K562 (cell line): Measurements from ENCODE around the gene MYL3. TPM values are rescaled to one million over a fixed set of nuclear protein-coding genes. Genes with fewer than 3 reads are reported as not detected.

ENCODE experiments used
- ATAC-seq: fragments of 200-7000 bp; cut with Tn5 transposase; 3 replicates; pipeline ENCODE4 v1.9.1; 2020; ENCODE audit warnings: moderate library complexity
- BruUV-seq: library from RNA; stranded (reverse); fragments of 400-500 nt; replicated peaks from 2 replicates; lab custom pipeline; 2021; lab: Mats Ljungman, UMichigan
- CTCF ChIA-PET: fragments of 300-600 bp; formaldehyde crosslinking; extraction: SDS; loops from one replicate; lab custom pipeline; 2021; ENCODE audit warnings: low intra/inter-chr PET ratio; lab: Yijun Ruan, JAX
- POLR2A ChIA-PET: fragments of 300-600, 350-650 bp; sonication (Branson Sonifier 250); formaldehyde crosslinking; extraction: SDS; loops from one replicate; lab custom pipeline; 2021; ENCODE audit warnings: antibody characterized with exemption, inconsistent platforms; lab: Yijun Ruan, JAX
- DNase-seq, 4 experiments: peaks; one replicate each; pipeline versions ENCODE4 v3.0.0 to v3.0.0-alpha.2; 2011 to 2018; ENCODE audit warnings: low spot score in 3 of 4, mixed read lengths in 3 of 4; ENCODE audit errors: extremely low read depth in 1 of 4
- FAIRE-seq: peaks from 2 replicates; lab custom pipeline; 2011; peaks lifted over from hg19 to GRCh38; lab: Jason Lieb, UNC
- H2AFZ ChIP-seq: 2 replicates; pipeline ENCODE4 v1.6.0; 2011; ENCODE audit warnings: low read depth, low read length, control low read depth, inconsistent platforms
- H3K27ac ChIP-seq: fragments of 200-600 bp; 3 replicates; pipeline ENCODE4 v1.8.0; 2011; ENCODE audit warnings: low read depth, mild to moderate bottlenecking, control low read depth, inconsistent platforms, low read length, moderate library complexity, mixed read lengths; ENCODE audit errors: extremely low read depth
- H3K27me3 ChIP-seq, 2 experiments: fragments of 300-600 bp in 1 of 2; 2 replicates in 1 of 2; 3 replicates in 1 of 2; pipeline versions ENCODE4 v1.6.0 to v1.8.0; 2011; ENCODE audit warnings: inconsistent platforms in 2 of 2, low read length in 2 of 2, mild to moderate bottlenecking in 1 of 2, mixed read lengths in 1 of 2, moderate library complexity in 1 of 2; ENCODE audit not compliant: control insufficient read depth in 2 of 2, insufficient read depth in 2 of 2
- H3K36me3 ChIP-seq: fragments of 300-600 bp; 3 replicates; pipeline ENCODE4 v1.8.0; 2011; ENCODE audit warnings: mild to moderate bottlenecking, low read length, inconsistent platforms; ENCODE audit not compliant: control insufficient read depth, insufficient read depth
- H3K4me1 ChIP-seq, 2 experiments: fragments of 200-600 bp in 1 of 2; replicated peaks in 1 of 2; 2 replicates in 1 of 2; 3 replicates in 1 of 2; pipeline versions ENCODE4 v1.5.1 to v1.8.0; 2011; ENCODE audit warnings: inconsistent platforms in 2 of 2, low read length in 2 of 2, mild to moderate bottlenecking in 1 of 2, mixed read lengths in 1 of 2, moderate library complexity in 1 of 2; ENCODE audit not compliant: control insufficient read depth in 2 of 2, insufficient read depth in 2 of 2
- H3K4me2 ChIP-seq: 2 replicates; pipeline ENCODE4 v1.6.1; 2011; ENCODE audit warnings: low read length, control low read depth, inconsistent platforms, mixed read lengths; ENCODE audit not compliant: insufficient read depth
- H3K4me3 ChIP-seq: fragments of 200-600 bp; sonication (generic), shearing (Covaris generic); 2 replicates; pipeline ENCODE4 v1.5.1; 2016; ENCODE audit warnings: control low read depth, inconsistent platforms
- H3K79me2 ChIP-seq: fragments of 200-600 bp; 3 replicates; pipeline ENCODE4 v1.8.0; 2011; ENCODE audit warnings: low read length, inconsistent platforms; ENCODE audit not compliant: control insufficient read depth, insufficient read depth
- H3K9ac ChIP-seq, 2 experiments: 2 replicates each; pipeline versions ENCODE4 v1.6.0 to v1.6.1; 2011; ENCODE audit warnings: low read depth in 2 of 2, low read length in 2 of 2, control low read depth in 1 of 2, inconsistent platforms in 1 of 2, mild to moderate bottlenecking in 1 of 2, mixed read lengths in 1 of 2; ENCODE audit not compliant: insufficient read depth in 1 of 2
- H3K9me1 ChIP-seq: one replicate; pipeline ENCODE4 v1.6.0; 2011; ENCODE audit warnings: inconsistent platforms, mild to moderate bottlenecking, low read length, moderate library complexity; ENCODE audit not compliant: control insufficient read depth, insufficient read depth
- H3K9me3 ChIP-seq: replicated peaks from 2 replicates; pipeline ENCODE4 v1.5.1; 2011; ENCODE audit warnings: low read depth, low read length, inconsistent platforms; ENCODE audit not compliant: control insufficient read depth, insufficient read depth
- H4K20me1 ChIP-seq: replicated peaks from 2 replicates; pipeline ENCODE4 v1.6.1; 2011; ENCODE audit warnings: low read length, inconsistent platforms, mixed read lengths; ENCODE audit not compliant: control insufficient read depth, insufficient read depth
- ARNT ChIP-seq, 2 experiments: fragments of 450-650 bp; IDR thresholded peaks; 2 replicates each; pipeline ENCODE4 v1.6.1; 2016; ENCODE audit warnings: mild to moderate bottlenecking in 1 of 2
- BRD9 ChIP-seq: fragments of 450-650 bp; IDR thresholded peaks from 2 replicates; pipeline ENCODE4 v1.6.1; 2018; ENCODE audit warnings: low read depth; ENCODE audit not compliant: partially characterized antibody
- FOXJ3 ChIP-seq: sonication (generic); formaldehyde crosslinking; IDR thresholded peaks from 2 replicates; pipeline ENCODE4 v1.4.0; 2020; ENCODE audit warnings: mild to moderate bottlenecking, missing genetic modification reagents
- NR2F6 ChIP-seq: fragments of 450-650 bp; formaldehyde crosslinking; IDR thresholded peaks from 2 replicates; pipeline ENCODE4 v1.4.0; 2020; ENCODE audit warnings: mild to moderate bottlenecking
- PKNOX1 ChIP-seq: fragments of 450-650 bp; IDR thresholded peaks from 2 replicates; pipeline ENCODE4 v1.6.1; 2016
- RAD51 ChIP-seq: fragments of 450-650 bp; IDR thresholded peaks from 2 replicates; pipeline ENCODE4 v1.7.1; 2016; ENCODE audit warnings: low read depth, mild to moderate bottlenecking, borderline replicate concordance
- RREB1 ChIP-seq: fragments of 250-450 bp; sonication (Bioruptor Pico); IDR thresholded peaks from 2 replicates; pipeline ENCODE4 v1.4.0; 2020
- TSC22D4 ChIP-seq: fragments of 450-650 bp; IDR thresholded peaks from 2 replicates; pipeline ENCODE4 v1.6.1; 2016; ENCODE audit warnings: missing genetic modification characterization, missing biosample characterization, control low read depth
- WGBS: fragments of 100-300 bp; shearing (Covaris generic); methylation state at CpG from one replicate; pipeline ENCODE4 v1.1.6; 2016; ENCODE audit warnings: low coverage, mixed read lengths; ENCODE audit not compliant: insufficient coverage; ENCODE audit errors: missing lambda C conversion rate; 5-methylcytosine and 5-hydroxymethylcytosine counted together
- in situ Hi-C: fragments of 300-500 bp; cut with MboI; formaldehyde crosslinking; loops from 4 replicates; pipeline ENCODE4 v1.15.0; 2018; ENCODE audit warnings: inconsistent platforms, mixed read lengths
- intact Hi-C: fragments of 100-400 bp; cut with micrococcal nuclease; formaldehyde crosslinking; loops from 2 replicates; pipeline ENCODE4 v1.14.2; 2022
- polyA plus RNA-seq, 8 experiments: library from polyadenylated mRNA; depleted of rRNA in 4 of 8; stranded (reverse) in 5 of 8; unstranded in 3 of 8; fragments of >200 nt; fragmentation: Nextera tagmentation in 2 of 8; fragmentation: Illumina TruSeq in 1 of 8; extraction: Ambion mirVana in 2 of 8; extraction: Trizol in 1 of 8; gene quantifications; 2 replicates each; pipeline versions ENCODE4 v1.2.1 to v1.2.3, GENCODE V29; 2011 to 2014; ENCODE audit warnings: inconsistent platforms in 1 of 8, missing spikeins in 1 of 8
- total RNA-seq, 7 experiments: library from RNA; depleted of rRNA in 6 of 7; stranded (reverse); fragments of >200 nt in 6 of 7; fragmentation: Illumina TruSeq in 2 of 7; extraction: Trizol in 2 of 7; gene quantifications; 2 replicates each; pipeline versions ENCODE4 v1.2.1 to v1.2.3, GENCODE V29; 2011 to 2021; ENCODE audit warnings: low replicate concordance in 1 of 7
- TF ChIP-seq, protein P1 (sequence below): sonication (generic); formaldehyde crosslinking; IDR thresholded peaks from 2 replicates; pipeline ENCODE4 v1.8.0; 2022; ENCODE audit warnings: mild to moderate bottlenecking, missing genetic modification reagents

MYL3 gene
- total and polyA plus RNA-seq, 9 of the 15 experiments (the other 6 are each of a cell fraction or from before 2014, with no cell fraction given), result 0.14 to 0.45 TPM; not detected in 7

- ATAC-seq, result no peak
- no TSS peak for BruUV-seq
- H3K9ac ChIP-seq, result no peak overlapping the region
- in situ Hi-C loops, result no loop called here
- TF ChIP-seq BRD9 (no peak), RAD51 (no peak), PKNOX1 (no peak), RREB1 (CRISPR knock-in tag) (no peak), NR2F6 (CRISPR knock-in tag) (no peak), TSC22D4 (no peak), FOXJ3 (no peak), ARNT (IDR thresholded peaks at IDR 0.05) (no peak)
- TF ChIP-seq, protein P1, sequence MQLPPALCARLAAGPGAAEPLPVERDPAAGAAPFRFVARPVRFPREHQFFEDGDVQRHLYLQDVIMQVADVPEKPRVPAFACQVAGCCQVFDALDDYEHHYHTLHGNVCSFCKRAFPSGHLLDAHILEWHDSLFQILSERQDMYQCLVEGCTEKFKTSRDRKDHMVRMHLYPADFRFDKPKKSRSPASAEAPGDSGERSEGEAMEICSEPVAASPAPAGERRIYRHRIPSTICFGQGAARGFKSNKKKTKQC, result no peak
- TF ChIP-seq, all 486 proteins: peak for 0
- peaks cover 0 to 11% of the 10 kb centered on the region in 2 experiments; a peak in 2 of 5 replicates for H3K4me1 ChIP-seq
- H3K4me3 ChIP-seq, result no peak overlapping the region
- DNase-seq (no peak), FAIRE-seq (no peak)
- H3K9me1 ChIP-seq, result no peaks in the 10 kb centered on the region
- ChIA-PET CTCF (no interaction called here), POLR2A (interaction anchor here (0.6 kb wide), 3 partner anchors 14 to 104 kb away, joined by 3 read pairs; no protein-coding TSS in a partner anchor)
- no peak overlapping the region for H3K4me2 ChIP-seq
- H3K36me3 ChIP-seq, result no peaks in the 10 kb centered on the region
- no peaks in the 10 kb centered on the region for H4K20me1 ChIP-seq
- 0% methylated on average over 1 of the region's 1 CpG for WGBS
- intact Hi-C loops, result no loop called here
- no peak overlapping the region for H2AFZ ChIP-seq
- H3K27me3 ChIP-seq, result peaks cover 29 to 45% of the 10 kb centered on the region in 2 experiments
- H3K79me2 ChIP-seq, result no peaks in the 10 kb centered on the region
- H3K9me3 ChIP-seq, result no peaks in the 10 kb centered on the region
- H3K27ac ChIP-seq, result no peak overlapping the region
These were observed 31.4 kb downstream of the MYL3 start for GRCh38 chr3:46831841-46832240.
